D721Med (cell line): ENCODE data around the gene KCNH4.

Source experiments
- DNase-seq: peaks from one replicate; pipeline ENCODE4 v3.0.0; 2011; ENCODE audit warnings: low spot score; ENCODE audit not compliant: insufficient read length
- FAIRE-seq: peaks from 2 replicates; lab custom pipeline; 2011; peaks lifted over from hg19 to GRCh38; lab: Jason Lieb, UNC
- CTCF ChIP-seq: IDR thresholded peaks from 2 replicates; pipeline ENCODE4 v1.5.1; 2012; ENCODE audit warnings: mild to moderate bottlenecking, control low read depth; ENCODE audit not compliant: insufficient read depth; ENCODE audit errors: missing control alignments

The KCNH4 gene

DNA sequence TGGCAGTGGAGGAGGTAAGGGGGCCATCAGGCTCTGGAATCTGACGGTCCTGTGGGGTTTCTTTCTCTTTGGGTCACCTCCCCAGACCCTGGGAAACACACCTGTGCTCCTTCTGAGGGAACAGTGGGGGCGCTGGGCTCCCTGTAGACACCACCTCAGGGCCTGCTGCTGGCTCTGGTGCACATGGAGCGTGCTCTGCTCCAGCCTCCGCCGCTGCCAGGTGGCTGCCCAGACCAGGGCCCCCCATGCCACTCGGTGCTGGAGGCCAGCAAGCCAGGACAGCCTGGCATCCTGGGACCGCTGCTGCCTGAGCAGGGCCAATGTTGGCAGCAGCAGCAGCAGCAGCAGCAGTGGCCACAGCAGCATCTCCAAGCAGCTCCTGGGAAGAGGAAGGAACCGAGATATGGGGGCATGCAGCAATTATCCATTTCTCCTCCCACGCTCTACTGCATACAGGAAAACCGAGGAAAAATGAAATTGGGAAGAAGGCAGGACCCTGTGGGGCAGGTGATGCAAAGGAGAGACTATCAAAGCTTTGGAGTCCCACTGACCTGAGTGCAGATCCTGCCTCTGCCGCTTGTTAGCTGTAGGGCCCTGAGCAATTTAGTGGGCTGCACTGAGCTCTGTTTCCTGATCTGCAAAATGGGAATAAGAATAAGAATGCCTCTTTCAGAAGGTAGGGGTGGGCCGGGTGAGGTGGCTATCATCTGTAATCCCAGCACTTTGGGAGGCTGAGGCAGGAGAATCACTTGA lies 12.4 kb upstream of the KCNH4 start:
- FAIRE-seq, result no peak

GRCh38 chr17:42192189-42193126 lies 11.5 kb upstream of the KCNH4 start:
- TF ChIP-seq CTCF, result no peak
- FAIRE-seq (no peak), DNase-seq (no peak)

More for the DNA sequence above, 12.4 kb upstream of the KCNH4 start:
- DNase-seq, result no peak
- TF ChIP-seq CTCF, result no peak

- no peak for FAIRE-seq
- TF ChIP-seq CTCF, result no peak
- no peak for DNase-seq
Observed at GRCh38 chr17:42191275-42191608, 10.3 kb upstream of the KCNH4 start.

DNA sequence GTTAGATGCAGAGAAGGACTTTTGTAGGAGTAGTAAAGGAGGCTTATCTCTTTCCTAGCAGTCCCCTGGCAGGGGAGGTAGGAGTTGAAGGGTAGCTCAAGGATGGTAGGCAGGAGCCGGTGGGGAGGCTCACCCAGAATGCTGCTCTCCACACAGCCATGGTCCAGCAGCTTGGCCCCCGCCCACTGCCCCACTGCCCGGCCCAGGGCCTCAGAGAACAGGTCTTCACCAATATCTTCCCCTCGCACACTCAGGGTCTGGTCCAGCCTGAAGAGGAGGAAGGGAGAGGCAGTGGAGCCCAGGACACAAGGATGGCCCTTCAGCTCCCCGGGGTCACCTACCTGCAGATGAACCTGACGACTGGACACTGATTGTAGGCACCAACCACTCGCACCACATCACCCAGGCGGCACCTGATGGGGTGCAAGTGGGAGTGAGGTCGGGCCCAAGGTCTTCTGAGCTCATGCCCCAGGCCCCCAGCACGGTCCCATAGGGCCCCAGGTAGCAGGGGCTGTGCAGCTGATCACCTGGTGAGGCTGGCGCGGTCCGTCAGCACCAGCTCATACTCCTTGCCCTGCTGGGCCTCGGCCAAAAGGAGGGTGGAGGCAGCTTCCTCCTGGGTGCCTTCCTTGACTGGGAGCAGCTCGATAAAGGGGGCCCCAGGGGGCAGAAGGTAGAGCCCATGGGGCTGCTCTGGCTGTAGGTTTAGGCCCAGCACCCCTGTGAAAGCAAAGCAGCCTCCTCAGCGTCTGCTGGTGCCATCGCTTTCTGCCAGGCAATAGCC lies 9.7 kb upstream of the KCNH4 start:
- FAIRE-seq (no peak), DNase-seq (no peak)
- TF ChIP-seq CTCF, result no peak

DNA sequence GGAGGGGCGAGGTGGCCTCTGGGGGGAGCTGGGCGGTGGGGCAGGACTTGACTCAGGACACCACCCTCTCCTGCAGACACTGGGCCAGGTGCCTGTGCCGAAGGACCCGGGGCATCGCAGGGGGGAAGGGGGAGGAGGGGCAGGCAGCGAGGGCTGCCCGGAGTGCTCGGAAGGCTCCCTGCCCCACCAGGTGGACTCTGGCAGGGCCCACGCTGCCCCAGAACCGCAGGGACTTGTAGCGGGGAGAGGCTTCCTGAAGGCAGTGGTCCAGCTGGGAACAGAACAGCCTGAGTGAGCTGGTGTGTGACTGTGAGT lies 8.7 kb upstream of the KCNH4 start:
- no peak for TF ChIP-seq CTCF
- FAIRE-seq, result no peak
- no peak for DNase-seq

DNA sequence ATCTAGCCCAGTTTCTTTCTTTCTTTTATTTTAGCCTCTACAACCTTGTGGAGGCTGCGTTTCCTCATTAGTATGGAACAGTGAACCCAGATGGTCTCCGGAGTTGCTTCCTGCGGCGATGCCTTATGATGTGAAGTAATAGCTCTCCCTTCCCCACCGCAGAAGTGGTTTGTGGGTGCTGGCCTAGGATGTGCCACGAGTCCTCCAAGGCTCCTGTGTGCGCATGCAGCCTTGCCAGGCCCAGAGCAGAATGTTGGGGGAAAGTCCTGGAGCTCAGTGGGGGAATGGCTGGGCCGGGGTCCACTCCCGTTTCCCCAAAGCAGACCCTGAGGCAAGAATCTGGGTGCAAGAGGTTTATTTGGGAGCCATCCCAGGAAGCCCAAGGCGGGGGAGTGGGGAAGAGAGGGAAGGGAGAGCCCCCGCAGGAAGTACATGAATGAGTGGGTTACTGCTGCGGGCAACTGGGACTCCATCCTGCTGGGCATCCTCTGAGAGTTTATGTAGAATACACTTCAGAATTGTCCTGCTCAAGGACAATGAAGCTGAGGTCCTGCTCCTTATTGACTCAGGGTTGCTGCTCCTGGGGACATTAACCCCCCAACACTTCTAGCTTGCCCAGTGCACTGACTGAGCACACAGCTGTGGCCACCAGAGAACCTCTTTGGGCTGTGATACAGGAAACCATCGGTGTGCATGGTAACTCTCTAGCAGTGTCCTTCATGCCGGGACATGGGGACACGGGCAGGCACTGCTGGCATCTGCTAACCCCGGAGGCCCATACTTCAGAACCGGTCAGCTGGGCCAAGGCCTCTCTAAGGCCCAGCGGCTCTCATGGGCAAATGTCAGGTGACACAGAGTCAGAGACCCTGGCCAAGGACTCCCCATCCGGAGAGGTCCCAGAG lies 8.1 kb upstream of the KCNH4 start:
- no peak for FAIRE-seq
- DNase-seq, result no peak
- no peak for TF ChIP-seq CTCF
